NB4 (cell line): ENCODE measurements around the gene HAVCR2.

Source experiments
- MYC ChIP-seq: IDR thresholded peaks from 2 replicates; pipeline ENCODE4 v1.6.1; 2011; ENCODE audit warnings: low read depth, low read length
- POLR2A ChIP-seq: IDR thresholded peaks from 2 replicates; pipeline ENCODE4 v1.6.1; 2011; ENCODE audit warnings: mild to moderate bottlenecking; ENCODE audit not compliant: insufficient read length; ENCODE audit errors: extremely low read depth
- TF ChIP-seq, protein P1 (sequence below): IDR thresholded peaks from one replicate; pipeline ENCODE4 v1.5.1; 2012; ENCODE audit warnings: low read depth, low read length
- TF ChIP-seq, protein P2 (sequence below): IDR thresholded peaks from 2 replicates; pipeline ENCODE4 v1.6.1; 2011; ENCODE audit warnings: low read depth, low read length

DNA sequence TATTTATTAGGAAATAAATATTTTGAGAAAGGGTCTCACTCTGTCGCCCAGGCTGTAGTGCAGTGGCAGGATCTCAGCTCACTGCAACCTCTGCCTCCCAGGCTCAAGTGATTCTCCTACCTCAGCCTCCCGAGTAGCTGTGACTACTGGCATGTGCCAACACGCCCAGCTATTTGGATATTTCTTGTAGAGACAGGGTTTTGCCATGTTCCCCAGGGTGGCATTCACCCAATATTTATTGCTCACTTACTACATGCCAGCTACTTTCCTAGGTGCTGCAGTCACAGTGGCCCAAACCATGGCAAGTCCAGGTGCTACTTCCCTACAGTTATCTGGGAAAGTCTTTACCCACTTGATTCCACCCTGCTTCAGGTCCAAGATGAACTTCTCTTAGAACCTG, 42.2 kb upstream of the HAVCR2 start:
- TF ChIP-seq, protein P1, sequence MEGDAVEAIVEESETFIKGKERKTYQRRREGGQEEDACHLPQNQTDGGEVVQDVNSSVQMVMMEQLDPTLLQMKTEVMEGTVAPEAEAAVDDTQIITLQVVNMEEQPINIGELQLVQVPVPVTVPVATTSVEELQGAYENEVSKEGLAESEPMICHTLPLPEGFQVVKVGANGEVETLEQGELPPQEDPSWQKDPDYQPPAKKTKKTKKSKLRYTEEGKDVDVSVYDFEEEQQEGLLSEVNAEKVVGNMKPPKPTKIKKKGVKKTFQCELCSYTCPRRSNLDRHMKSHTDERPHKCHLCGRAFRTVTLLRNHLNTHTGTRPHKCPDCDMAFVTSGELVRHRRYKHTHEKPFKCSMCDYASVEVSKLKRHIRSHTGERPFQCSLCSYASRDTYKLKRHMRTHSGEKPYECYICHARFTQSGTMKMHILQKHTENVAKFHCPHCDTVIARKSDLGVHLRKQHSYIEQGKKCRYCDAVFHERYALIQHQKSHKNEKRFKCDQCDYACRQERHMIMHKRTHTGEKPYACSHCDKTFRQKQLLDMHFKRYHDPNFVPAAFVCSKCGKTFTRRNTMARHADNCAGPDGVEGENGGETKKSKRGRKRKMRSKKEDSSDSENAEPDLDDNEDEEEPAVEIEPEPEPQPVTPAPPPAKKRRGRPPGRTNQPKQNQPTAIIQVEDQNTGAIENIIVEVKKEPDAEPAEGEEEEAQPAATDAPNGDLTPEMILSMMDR: no peak
- TF ChIP-seq POLR2A (no peak), MYC (no peak)
- TF ChIP-seq, protein P2, sequence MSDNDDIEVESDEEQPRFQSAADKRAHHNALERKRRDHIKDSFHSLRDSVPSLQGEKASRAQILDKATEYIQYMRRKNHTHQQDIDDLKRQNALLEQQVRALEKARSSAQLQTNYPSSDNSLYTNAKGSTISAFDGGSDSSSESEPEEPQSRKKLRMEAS: no peak
